GM18505 (cell line): Measurements from ENCODE around the gene IQUB.

Source experiments
- ATAC-seq: cut with Tn5 transposase; IDR thresholded peaks from one replicate; pipeline ENCODE4 v1.9.1; 2021; ENCODE audit not compliant: unreplicated experiment
- POLR2A ChIP-seq: IDR thresholded peaks from 4 replicates; pipeline ENCODE4 v1.6.1; 2011; ENCODE audit warnings: borderline replicate concordance; ENCODE audit not compliant: insufficient read depth, insufficient read length; ENCODE audit errors: extremely low read depth

The IQUB gene

DNA sequence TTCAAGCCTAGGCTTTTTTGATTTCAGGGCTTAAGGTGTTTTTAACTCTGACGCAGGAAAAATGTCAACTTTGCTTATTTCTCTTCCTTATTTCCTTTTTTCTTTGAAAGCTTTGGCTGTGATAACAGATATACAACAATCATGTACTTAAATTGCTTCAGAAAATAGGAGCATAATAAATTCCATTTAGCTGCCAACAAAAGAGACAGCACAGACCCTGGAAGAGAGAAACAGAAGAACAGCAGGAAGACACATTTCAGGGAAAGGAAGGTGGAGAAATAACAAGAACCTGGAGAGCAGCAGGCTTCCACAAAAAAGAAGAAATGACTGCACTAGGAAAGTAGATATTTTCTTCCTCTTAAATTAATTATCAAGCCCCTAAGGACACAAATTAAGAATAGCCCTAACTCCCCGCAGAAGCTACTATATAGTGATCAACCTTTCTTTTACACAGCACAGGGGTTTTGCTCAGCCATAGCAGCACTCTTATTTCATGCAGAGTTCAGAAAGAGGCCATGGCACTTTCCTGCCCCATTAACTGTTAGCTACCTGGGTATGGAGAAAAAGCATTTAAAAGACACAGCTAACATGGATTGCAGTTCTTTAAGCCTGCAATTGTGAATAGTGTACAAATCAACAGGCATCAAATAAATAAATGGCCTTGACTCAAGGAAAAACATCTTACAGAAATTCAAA, 61.5 kb downstream of the IQUB start:
- no peak for ATAC-seq
- TF ChIP-seq POLR2A, result no peak

DNA sequence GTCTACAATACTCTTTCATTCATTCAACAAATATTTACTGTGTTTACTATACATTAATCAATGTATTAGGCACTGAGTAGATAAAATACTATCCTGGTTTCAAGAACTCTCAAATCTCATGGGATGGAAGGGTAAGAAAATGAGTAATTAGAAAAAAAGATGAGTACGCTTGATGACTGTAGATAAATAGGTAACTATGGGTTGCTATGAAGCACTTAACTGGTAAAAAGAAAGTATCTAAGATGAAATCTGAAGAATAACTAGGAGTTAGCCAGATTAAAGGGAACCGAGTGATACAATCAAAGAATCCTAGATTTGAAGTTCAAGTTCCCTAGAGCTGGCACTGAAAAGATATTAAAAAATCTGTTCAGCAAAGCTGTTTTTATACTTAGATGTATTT, 62.1 kb downstream of the IQUB start:
- no peak for TF ChIP-seq POLR2A
- ATAC-seq, result no peak

DNA sequence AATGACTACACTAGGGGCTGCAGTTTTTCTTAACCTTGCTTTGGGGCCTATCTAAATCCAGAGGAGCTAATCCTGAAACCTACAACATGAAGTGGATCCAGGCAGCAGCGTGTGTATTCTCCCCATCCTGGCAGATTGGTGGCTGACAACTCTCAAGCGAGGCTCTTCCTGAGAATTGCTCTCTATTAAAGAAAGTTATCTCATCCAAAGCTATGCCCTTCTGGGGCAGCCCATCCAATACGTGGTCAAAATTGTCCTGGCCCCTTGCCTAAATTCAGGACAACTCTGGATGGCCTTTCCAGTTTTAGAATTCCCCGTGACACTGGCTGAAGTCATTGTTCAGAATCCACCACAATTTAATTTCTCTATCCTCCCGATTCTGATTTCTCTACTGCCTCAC, 66.1 kb downstream of the IQUB start:
- no peak for TF ChIP-seq POLR2A
- ATAC-seq, result no peak

DNA sequence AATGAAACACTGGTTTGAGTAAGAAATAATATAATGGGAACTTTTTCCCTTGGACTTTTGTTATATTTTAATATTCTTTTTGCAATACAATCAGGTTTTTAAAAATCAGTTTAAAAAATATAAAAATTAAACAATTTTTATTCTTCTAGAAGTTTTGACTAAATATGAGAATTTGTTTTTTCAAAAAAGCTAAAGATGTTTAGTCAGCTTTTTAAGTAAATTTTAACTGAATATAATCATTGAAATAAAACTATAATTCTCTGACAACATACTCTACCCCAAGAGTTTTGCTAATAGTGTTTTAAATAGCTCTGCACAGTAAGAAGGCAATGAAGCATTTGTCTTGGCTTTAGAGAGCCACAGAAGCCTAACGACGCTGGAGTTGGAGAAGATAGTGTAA, 70.5 kb downstream of the IQUB start:
- no peak for ATAC-seq

DNA sequence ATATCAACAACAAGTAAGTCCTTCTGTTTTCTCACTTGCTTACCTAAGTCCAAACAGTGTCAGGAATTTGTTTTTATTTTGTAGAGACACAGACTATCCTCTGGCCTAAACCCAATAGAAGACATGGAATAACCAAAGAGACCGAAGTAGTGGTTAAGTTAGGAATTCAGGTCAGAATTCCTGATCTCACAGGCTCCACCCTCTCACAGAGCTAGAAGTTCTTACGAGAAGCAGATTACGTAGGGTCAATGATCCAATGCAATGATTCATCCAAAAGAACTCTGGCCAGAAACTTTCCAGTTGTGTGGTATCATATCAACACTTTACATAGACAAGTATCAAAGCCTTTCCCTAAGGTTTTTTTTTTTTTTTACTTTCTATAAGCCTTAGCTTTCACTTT, 73.8 kb downstream of the IQUB start:
- ATAC-seq, result no peak
- no peak for TF ChIP-seq POLR2A

More for the DNA sequence above, 70.5 kb downstream of the IQUB start:
- TF ChIP-seq POLR2A, result no peak

DNA sequence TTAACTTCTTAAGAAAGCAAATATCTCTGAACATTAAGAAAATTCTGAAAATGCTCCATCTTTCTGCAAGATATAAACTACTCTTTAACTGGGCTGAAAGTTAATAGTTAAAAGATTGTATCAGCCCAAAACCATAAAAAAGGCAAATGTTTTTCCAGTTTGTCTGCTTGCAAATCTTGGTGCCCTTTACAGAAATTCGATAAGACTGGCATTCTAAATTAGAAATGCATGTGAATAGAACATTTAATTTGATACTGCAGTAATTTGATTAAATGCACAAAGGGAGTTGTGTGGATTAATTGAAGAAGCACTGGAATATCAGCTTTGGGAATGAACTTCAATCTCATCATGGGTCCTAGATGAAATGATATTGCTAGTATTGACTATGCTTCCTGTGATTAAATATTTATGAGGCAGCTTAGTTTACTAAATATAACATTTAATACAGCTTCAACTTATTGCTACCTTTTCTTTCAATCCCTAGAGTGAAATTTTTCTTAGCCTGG, 78.4 kb downstream of the IQUB start:
- TF ChIP-seq POLR2A, result no peak
- no peak for ATAC-seq

DNA sequence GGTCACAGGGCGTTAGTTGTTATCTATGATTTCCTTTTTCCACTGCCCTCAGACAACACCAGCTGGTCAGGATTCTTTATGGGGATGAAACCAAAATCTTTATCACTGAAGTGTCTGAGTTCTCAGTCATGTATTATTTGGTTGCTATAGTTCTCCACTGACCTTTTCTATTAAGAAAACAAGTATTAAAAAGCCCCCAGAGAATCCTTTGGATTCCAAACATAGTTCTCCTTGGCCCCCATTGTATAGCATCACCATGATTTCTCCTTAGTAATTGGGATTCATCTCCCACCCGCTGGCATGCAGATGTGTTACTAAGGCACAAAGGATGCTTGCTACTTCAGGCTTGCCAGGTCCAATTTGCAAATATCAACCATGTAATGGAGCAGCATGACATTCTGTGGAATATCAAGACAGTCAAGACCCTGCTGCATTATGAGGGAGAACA, 94.3 kb downstream of the IQUB start:
- ATAC-seq, result no peak
- no peak for TF ChIP-seq POLR2A

DNA sequence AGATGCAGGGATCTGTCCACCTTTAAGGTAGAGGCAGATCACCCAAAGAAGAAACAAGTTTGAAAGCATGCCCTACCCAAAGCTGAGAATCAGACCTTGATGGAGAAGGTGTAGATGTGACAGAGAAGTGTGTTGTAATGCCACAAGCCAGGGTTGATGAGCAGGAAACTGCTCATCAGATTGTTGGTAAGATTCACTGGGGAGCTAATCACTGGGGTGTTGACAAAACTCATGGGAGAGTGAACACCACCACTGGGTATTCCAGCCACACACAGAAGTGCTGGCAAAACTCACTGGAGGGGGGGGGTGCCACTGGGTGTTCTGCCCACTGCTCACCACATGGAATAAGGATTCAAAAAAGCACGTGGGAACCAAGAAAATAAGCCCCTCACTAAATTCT, 95.2 kb downstream of the IQUB start:
- TF ChIP-seq POLR2A, result no peak
- no peak for ATAC-seq

DNA sequence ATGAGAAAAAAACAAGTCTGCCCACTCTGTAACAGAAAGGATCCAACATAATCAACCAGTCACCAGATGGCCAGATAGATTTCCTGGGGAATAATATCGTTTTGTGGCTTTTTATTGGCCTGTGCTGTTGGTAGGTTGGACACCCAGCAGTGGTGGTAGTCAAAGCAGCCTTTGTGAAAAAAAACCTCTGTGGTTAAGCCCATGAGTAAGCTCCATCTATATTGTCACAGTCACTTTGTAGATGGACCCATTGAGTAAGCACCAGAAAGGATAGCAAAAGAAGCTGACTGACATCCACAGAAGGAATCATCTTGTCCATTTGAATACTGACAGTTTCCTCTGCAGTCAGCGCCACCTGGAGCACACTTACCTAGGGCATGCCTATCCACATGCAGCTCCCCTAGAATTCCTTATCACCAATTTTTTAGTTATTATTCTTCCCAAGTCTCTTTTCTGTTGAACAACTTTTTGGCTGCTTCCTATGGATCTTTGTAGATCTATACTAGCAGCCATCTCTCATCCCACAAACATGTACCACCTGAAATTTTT, 96.9 kb downstream of the IQUB start:
- ATAC-seq, result no peak
- no peak for TF ChIP-seq POLR2A

DNA sequence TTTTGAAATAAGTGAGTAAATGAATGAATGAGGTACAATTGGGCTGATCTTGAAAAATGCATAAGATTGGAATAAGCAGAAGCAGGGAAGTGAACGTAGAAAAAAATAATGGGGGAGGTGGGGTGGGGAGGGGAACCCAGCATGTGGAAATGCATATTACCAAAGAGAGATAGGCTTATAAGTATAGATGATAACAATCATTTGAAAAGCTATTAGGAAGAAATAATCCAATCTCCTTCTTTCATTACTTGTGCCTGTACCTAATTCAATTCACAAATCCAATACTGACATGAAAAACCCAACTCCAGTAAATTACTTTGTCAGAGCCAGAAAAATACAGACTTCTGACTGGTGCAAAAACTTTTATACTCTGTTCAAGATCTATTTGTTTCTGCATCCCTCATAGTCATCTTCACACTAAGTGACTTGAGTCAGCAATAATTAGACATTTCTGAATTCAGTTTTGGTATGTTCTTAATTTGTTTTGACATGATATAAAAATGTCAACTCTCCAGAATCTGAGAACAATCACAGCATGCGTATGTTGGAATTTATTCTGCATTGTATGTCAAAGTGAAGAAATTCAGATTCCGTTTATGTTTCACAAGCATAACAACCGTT, 99.2 kb downstream of the IQUB start:
- no peak for ATAC-seq
- no peak for TF ChIP-seq POLR2A

DNA sequence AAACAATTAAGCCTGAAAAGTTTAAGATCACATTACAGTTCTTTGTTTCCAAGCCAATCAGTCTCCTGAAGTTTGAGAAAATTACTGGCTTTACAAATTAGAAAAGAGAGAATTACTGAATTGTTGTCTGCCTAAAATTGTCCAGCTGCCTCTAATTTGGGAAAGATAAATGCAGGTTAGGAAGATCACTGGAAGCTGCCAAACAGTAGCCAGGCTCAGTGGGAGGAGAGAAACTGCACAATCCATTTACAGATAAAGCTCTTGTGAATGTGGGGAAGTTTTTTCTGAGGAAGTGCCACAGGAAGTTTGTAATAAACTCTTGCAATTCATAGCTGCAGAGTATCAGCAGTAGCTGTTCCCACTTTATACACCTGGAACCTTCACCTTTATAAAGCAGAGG, 100.7 kb downstream of the IQUB start:
- no peak for ATAC-seq
- TF ChIP-seq POLR2A, result no peak

DNA sequence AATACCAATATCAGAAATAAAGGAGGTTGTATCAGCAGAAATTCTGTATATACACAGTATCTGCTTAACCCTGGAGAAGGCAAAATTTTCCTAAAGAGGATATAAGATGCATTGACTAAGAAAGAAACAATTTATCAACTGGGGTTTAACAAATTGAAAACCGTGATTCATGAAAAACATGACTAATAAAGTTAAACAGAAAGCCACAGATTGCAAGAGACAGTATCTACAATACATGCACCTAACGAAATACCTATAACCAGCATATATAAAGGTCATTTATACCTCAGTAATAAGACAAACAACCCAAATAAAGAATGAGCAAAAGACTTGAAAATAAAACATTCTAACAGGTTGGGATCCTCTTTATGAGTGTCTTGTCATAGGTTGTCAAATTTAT, 101.8 kb downstream of the IQUB start:
- TF ChIP-seq POLR2A, result no peak
- no peak for ATAC-seq

DNA sequence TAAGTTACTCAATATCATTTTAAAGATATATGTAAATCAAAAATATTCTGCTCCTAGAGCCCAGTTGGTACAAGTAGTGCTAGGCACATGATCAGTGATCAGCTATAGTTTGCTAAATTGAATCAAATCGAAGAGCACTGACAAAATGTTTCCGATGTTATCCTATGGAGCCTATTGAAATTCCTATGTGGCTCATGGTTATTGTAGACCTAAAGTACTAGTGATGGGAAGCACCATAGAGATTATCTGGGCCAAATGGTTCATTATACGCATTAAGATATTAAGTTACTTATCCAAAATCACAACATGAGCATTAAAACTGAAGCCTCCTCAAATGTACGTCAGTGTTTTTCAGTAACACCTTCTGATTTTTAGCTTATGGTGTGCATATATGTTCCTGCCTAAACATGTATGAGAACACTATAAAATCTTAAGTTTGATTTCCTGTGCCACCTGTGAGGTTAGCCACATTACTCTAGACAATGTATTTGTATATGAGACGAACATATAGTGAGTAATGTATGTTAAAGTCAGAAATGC, 103.2 kb downstream of the IQUB start:
- no peak for ATAC-seq
- no peak for TF ChIP-seq POLR2A

DNA sequence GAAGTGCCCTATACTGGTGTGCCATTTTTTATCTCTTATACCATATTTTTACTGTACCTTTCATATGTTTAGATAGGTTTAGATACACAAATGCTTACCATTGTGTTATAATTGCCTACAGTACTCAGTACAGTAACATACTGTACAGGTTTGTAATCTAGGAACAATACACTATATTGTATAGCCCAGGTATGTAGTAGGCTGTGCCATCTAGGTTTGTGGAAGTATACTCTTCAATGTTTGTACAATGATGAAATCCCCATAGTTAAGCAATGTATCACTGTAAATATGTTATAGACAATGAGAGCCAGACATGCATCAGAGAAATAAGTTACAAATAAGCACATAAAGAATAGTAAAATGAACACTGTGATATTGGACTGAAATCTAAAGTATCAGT, 109.1 kb downstream of the IQUB start:
- ATAC-seq, result no peak
- no peak for TF ChIP-seq POLR2A
